Smooth muscle cell of the brain vasculature (primary cell): Measurements from ENCODE around the gene ELP6.

Source experiments
- DNase-seq: peaks from one replicate; pipeline ENCODE4 v3.0.0-alpha.2; 2012; ENCODE audit warnings: low read depth, low spot score

ELP6 gene

GRCh38 chr3:47513125-47513929 lies at the start of gene ELP6:
Gene ELP6 (minus strand): TSS chr3:47513712. CDS start chr3:47513590, 122 bp downstream.
- peak; percentile 80 for DNase-seq

GRCh38 chr3:47556351-47556750 lies 42.8 kb upstream of the ELP6 start:
- DNase-seq = no peak

GRCh38 chr3:47554335-47554734 lies 40.8 kb upstream of the ELP6 start:
- no peak for DNase-seq

- DNase-seq = no peak
Measured at GRCh38 chr3:47553407-47553806, 39.9 kb upstream of the ELP6 start.

GRCh38 chr3:47542471-47543173 lies 29.1 kb upstream of the ELP6 start:
- DNase-seq = no peak

- DNase-seq = no peak
Measured at GRCh38 chr3:47541583-47542108, 28.1 kb upstream of the ELP6 start.

- DNase-seq = no peak
Measured at GRCh38 chr3:47540281-47540680, 26.8 kb upstream of the ELP6 start.

GRCh38 chr3:47536967-47537366 lies 23.5 kb upstream of the ELP6 start:
- DNase-seq = no peak

- no peak for DNase-seq
Measured at GRCh38 chr3:47536221-47536891, 22.8 kb upstream of the ELP6 start.

GRCh38 chr3:47533996-47534454 lies 20.5 kb upstream of the ELP6 start:
- DNase-seq = no peak

- DNase-seq = no peak
Measured at GRCh38 chr3:47533481-47533880, 20.0 kb upstream of the ELP6 start.

GRCh38 chr3:47527952-47528725 lies 14.6 kb upstream of the ELP6 start:
- DNase-seq = no peak

GRCh38 chr3:47525617-47526016 lies 12.1 kb upstream of the ELP6 start:
- no peak for DNase-seq

GRCh38 chr3:47523310-47524073 lies 10.0 kb upstream of the ELP6 start:
- no peak for DNase-seq

GRCh38 chr3:47522082-47522987 lies 8.8 kb upstream of the ELP6 start:
- DNase-seq = peak; percentile 72

- DNase-seq = no peak
Measured at GRCh38 chr3:47520756-47521155, 7.2 kb upstream of the ELP6 start.

GRCh38 chr3:47517937-47518336 lies 4.4 kb upstream of the ELP6 start:
- DNase-seq = no peak

- no peak for DNase-seq
Measured at GRCh38 chr3:47515864-47516319, 2.4 kb upstream of the ELP6 start.

GRCh38 chr3:47515100-47515499 lies 1.6 kb upstream of the ELP6 start:
- no peak for DNase-seq
